Measurements from ENCODE around the gene TATDN2. TPM values are rescaled to one million over a fixed set of nuclear protein-coding genes. Genes with fewer than 3 reads are reported as not detected.
A peak's percentile ranks its signal among the peaks of the same experiment; 100 is the strongest.

TATDN2 gene
- total RNA-seq, 1 experiment from 2014 or later, result 30.4 TPM

DNA sequence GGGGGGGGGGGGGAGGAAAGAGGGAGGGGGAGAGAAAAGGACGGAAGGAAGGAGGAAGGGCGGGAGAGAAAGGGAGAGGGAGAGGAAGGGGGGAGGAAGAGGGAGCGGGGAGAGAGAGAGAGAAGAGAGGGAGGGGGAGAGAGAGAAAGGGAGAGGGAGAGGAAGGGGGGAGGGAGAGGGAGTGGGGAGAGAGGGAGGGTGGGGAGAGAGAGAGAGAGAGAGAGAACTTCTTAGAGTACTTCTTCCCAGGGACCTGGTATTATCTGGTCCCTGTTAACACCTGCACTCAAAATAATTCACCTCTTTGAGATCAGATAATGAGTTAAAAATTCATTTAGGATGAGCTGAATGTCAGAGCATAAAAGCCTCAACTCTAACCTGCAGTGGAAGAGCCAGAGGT lies 71.5 kb downstream of the TATDN2 start:
- ChIA-PET CTCF (no interaction called here), POLR2A (interaction anchor here (0.7 kb wide), 1 partner anchor 163 kb away, joined by 5 read pairs; no protein-coding TSS in a partner anchor)
- H3K27me3 ChIP-seq (ENCODE audit: control insufficient read depth, insufficient read depth, low read length), result no peaks in the 10 kb centered on the region
- TF ChIP-seq TCF7L2 (IDR thresholded peaks at IDR 0.05; ENCODE audit: low read depth, low read length) (no peak), SIN3A (IDR thresholded peaks at IDR 0.05; ENCODE audit: borderline replicate concordance, insufficient read depth, low read depth, low read length) (no peak), POLR2AphosphoS5 (IDR thresholded peaks at IDR 0.05; ENCODE audit: low read depth, low read length) (no peak)
- TF ChIP-seq, protein P1, sequence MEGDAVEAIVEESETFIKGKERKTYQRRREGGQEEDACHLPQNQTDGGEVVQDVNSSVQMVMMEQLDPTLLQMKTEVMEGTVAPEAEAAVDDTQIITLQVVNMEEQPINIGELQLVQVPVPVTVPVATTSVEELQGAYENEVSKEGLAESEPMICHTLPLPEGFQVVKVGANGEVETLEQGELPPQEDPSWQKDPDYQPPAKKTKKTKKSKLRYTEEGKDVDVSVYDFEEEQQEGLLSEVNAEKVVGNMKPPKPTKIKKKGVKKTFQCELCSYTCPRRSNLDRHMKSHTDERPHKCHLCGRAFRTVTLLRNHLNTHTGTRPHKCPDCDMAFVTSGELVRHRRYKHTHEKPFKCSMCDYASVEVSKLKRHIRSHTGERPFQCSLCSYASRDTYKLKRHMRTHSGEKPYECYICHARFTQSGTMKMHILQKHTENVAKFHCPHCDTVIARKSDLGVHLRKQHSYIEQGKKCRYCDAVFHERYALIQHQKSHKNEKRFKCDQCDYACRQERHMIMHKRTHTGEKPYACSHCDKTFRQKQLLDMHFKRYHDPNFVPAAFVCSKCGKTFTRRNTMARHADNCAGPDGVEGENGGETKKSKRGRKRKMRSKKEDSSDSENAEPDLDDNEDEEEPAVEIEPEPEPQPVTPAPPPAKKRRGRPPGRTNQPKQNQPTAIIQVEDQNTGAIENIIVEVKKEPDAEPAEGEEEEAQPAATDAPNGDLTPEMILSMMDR (IDR thresholded peaks at IDR 0.05), result no peak
- TF ChIP-seq, protein P2, sequence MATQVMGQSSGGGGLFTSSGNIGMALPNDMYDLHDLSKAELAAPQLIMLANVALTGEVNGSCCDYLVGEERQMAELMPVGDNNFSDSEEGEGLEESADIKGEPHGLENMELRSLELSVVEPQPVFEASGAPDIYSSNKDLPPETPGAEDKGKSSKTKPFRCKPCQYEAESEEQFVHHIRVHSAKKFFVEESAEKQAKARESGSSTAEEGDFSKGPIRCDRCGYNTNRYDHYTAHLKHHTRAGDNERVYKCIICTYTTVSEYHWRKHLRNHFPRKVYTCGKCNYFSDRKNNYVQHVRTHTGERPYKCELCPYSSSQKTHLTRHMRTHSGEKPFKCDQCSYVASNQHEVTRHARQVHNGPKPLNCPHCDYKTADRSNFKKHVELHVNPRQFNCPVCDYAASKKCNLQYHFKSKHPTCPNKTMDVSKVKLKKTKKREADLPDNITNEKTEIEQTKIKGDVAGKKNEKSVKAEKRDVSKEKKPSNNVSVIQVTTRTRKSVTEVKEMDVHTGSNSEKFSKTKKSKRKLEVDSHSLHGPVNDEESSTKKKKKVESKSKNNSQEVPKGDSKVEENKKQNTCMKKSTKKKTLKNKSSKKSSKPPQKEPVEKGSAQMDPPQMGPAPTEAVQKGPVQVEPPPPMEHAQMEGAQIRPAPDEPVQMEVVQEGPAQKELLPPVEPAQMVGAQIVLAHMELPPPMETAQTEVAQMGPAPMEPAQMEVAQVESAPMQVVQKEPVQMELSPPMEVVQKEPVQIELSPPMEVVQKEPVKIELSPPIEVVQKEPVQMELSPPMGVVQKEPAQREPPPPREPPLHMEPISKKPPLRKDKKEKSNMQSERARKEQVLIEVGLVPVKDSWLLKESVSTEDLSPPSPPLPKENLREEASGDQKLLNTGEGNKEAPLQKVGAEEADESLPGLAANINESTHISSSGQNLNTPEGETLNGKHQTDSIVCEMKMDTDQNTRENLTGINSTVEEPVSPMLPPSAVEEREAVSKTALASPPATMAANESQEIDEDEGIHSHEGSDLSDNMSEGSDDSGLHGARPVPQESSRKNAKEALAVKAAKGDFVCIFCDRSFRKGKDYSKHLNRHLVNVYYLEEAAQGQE (IDR thresholded peaks at IDR 0.05; ENCODE audit: insufficient read depth in 1 of 2, low read depth in 2 of 2, low read length in 1 of 2), result no peak
- peak overlapping the region; percentile 95 to 99 for H3K4me3 ChIP-seq (ENCODE audit: low read depth in 2 of 2, low read length in 2 of 2)
- in situ Hi-C loops (cut with HindIII; ENCODE audit: low pct_unique_long_range_greater_than_20kb, low sequenced_read_pairs) (no loop called here), intact Hi-C loops (cut with micrococcal nuclease; ENCODE audit: unreplicated experiment) (no loop called here)
- DNase-seq (ENCODE audit: low read depth, low spot score), result no peak
- peak overlapping the region; percentile 90 for H3K27ac ChIP-seq (ENCODE audit: low read length)
- ATAC-seq, result no peak
- H3K9me3 ChIP-seq (ENCODE audit: control insufficient read depth, insufficient read depth, low read depth, low read length), result no peaks in the 10 kb centered on the region
- peaks cover 13% of the 10 kb centered on the region for H3K36me3 ChIP-seq (ENCODE audit: control insufficient read depth, insufficient read depth, low read length)
- no TSS peak for BruUV-seq (replicated peaks)
- peaks cover 4% of the 10 kb centered on the region; the same call in 1 of the 2 replicates for H3K4me1 ChIP-seq (ENCODE audit: control insufficient read depth, insufficient read depth, low read length)

DNA sequence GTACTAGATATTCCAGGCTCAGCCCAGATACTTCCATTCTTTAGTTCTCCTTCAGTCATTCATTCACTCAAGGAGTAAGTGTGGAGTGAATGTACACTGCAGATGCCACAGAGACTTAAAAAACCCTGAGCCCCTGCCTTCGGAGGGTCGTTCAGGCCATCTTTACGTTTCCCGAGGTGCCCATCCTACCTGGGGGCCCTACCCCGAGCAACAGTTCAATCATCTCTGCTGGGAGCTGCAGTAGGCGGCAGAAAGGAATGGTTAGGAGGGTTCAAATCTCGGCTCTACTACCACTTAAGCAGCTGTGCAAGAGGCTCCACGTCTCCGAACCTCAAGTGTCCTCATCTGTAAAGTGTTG lies 72.0 kb downstream of the TATDN2 start:
- POLR2A ChIA-PET, result interaction anchor here (0.7 kb wide), 1 partner anchor 163 kb away, joined by 5 read pairs; no protein-coding TSS in a partner anchor
- in situ Hi-C loops (cut with HindIII; ENCODE audit: low pct_unique_long_range_greater_than_20kb, low sequenced_read_pairs), result no loop called here
- Histone ChIP-seq H3K4me1 (ENCODE audit: control insufficient read depth, insufficient read depth, low read length) (peaks cover 4% of the 10 kb centered on the region; the same call in 1 of the 2 replicates), H3K4me3 (ENCODE audit: low read depth in 2 of 2, low read length in 2 of 2) (peak overlapping the region; percentile 95 to 99), H3K9me3 (ENCODE audit: control insufficient read depth, insufficient read depth, low read depth, low read length) (no peaks in the 10 kb centered on the region), H3K27ac (ENCODE audit: low read length) (peak overlapping the region; percentile 90), H3K36me3 (ENCODE audit: control insufficient read depth, insufficient read depth, low read length) (peaks cover 13% of the 10 kb centered on the region), H3K27me3 (ENCODE audit: control insufficient read depth, insufficient read depth, low read length) (no peaks in the 10 kb centered on the region)
- BruUV-seq (replicated peaks), result no TSS peak
- TF ChIP-seq, protein P1 (IDR thresholded peaks at IDR 0.05), result no peak
- no peak for TF ChIP-seq POLR2AphosphoS5 (IDR thresholded peaks at IDR 0.05; ENCODE audit: low read depth, low read length)
- TF ChIP-seq, protein P2 (IDR thresholded peaks at IDR 0.05; ENCODE audit: insufficient read depth in 1 of 2, low read depth in 2 of 2, low read length in 1 of 2), result no peak
- TF ChIP-seq SIN3A (IDR thresholded peaks at IDR 0.05; ENCODE audit: borderline replicate concordance, insufficient read depth, low read depth, low read length), result no peak
- intact Hi-C loops (cut with micrococcal nuclease; ENCODE audit: unreplicated experiment), result no loop called here
- ATAC-seq (no peak), DNase-seq (ENCODE audit: low read depth, low spot score) (no peak)
- CTCF ChIA-PET, result no interaction called here
